Activated CD4-positive, CD25-positive, alpha-beta regulatory T cell treated with anti-CD3 and anti-CD28 coated beads, Interleukin-2, amount 50 U/mL, for 16 hours (primary cell): ENCODE results near the gene PCDHGA2.
"Not testable (repeated sequence)": the region's sequence is repeated elsewhere in the genome, so short reads cannot be mapped to it uniquely, and the experiment has no call there.

Experiments used
- DNase-seq: peaks from one replicate; pipeline ENCODE4 v3.0.0-alpha.2; 2020; ENCODE audit warnings: low read depth, low spot score

Gene PCDHGA2

DNA sequence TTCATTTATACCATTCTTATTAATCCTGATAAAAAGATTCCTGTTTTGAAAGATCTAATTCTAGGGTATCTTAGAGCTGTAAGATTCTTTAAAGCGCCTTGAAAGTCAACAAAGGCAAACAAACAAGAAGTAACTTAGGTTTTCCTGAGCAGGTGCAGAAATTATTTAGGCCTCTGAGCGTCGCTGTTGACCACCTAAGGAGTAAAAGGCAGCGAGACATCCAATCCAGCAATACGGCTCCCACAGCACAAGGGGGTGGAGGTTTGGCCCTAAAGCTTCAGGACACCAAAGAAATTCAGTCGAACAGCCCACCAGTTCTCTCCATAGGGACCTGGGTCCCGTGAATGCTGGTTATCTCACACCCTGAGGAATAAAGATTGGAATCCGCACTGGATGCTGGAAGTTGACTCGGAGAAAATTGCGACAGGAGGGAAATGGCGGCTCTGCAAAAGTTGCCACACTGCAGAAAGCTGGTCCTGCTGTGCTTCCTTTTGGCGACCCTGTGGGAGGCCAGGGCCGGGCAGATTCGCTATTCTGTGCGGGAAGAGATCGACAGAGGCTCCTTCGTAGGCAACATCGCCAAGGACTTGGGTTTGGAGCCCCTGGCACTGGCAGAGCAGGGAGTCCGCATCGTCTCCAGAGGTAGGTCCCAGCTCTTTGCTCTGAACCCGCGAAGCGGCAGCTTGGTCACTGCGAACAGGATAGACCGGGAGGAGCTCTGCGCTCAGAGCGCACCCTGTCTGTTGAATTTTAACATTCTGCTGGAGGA, at the start of gene PCDHGA2:
Gene PCDHGA2 (plus strand): TSS at position 223 of the 769 bp plus-strand sequence.
- no peak for DNase-seq

DNA sequence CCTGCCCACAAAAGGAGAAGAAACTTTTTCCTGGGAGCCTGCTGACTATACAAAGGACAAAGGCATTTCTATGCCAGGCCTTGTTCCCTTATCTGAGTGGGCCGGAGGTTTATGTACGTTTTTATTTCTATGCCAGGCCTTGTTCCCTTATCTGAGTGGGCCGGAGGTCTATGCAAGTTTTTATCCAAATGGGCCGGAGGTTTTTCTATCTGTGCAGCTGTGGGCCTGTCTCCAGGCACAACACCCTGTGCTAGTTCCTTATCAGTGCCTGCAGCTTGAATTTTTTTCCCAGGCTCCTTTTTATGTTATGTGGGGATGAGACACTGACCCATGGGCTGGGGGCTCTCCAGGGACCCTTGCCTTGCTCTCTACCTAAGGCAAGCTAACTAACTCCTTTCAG, 40.2 kb upstream of the PCDHGA2 start:
- no peak for DNase-seq

DNA sequence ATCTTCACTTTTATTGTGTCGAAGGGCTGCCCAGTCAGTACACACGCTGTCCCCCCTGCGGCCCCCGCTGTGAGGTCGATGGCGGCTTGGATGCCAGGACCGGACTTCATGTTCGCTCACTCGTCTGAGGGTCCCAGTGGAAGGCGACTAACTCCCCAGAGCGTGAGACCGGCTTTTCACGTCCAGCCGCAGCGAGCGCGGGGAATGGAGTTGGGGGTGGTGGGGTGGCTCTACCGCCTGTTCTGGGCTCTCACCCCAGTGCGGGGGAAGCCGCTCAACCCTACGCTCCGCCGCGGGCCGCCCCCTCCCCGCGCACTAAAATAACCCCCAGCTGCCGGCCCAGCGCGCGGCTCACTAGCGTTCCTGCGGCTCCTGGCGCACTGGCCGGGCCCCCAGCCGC, 34.8 kb upstream of the PCDHGA2 start, which contains the start of gene SLC25A2:
Gene SLC25A2 (minus strand): TSS at position 294 of the 400 bp plus-strand sequence. CDS start 184 bp downstream, at position 110.
- no peak for DNase-seq

GRCh38 chr5:141306630-141307029, 31.9 kb upstream of the PCDHGA2 start:
- no peak for DNase-seq

DNA sequence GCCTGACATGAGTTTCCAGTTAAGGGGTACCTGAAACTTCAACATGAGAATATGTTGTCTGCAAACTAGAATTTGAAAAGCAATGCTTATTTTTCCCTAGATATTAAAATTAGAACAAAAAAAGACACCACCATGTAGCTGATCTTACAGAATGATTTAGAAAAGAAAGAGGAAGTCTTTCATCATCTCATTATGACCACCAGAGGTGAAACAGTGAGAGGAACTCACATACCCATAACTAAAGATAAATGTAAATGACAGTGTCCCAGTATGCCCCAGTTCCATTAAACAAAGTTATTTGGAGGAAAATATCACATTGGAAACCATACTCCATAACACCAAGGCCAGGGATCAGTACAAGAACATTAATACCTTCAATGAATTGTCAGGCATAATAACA, 24.8 kb upstream of the PCDHGA2 start:
- no peak for DNase-seq

DNA sequence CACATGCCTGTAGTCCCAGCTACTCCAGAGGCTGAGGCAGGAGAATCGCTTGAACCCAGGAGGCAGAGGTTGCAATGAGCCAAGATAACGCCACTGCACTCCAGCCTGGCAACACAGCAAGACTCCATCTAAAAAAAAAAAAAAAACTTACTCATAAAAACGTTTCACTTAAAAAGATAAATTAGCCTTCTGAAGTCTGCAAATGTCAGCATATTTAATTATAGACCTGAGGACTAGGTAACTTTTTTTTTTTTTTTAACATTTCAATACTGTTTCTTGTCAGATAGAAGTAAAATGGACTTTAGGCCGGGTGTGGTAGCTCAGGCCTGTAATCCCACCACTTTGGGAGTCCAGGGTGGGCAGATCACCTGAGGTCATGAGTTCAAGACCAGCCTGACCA, 21.6 kb upstream of the PCDHGA2 start:
- not testable (repeated sequence) for DNase-seq

- no peak for DNase-seq
Observed at GRCh38 chr5:141319202-141319601, 19.4 kb upstream of the PCDHGA2 start.

DNA sequence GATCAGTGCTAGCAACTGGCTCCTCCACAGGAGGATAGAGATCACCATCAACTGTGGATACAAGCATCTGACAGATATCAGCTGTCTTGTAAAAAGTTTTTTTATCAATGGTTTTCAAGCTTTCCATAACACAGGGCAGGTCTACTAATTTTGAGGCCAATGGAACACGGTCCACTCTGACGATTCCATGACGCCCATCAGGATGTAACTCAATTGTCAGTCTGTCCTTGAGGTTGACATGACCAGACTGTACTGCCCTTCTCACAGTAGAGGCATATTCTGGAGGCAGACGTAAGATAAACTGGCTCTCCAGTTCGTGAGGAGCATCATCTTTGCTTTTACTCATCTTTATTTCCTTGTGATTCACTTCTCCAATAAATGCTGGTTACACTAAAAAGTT, 18.9 kb upstream of the PCDHGA2 start:
- no peak for DNase-seq

- peak; percentile 85 for DNase-seq
Observed at GRCh38 chr5:141320225-141321169, 18.1 kb upstream of the PCDHGA2 start, which contains the start of gene TAF7. TAF7 (minus strand) TSS chr5:141320784; CDS start chr5:141320044, 740 bp downstream.

- DNase-seq: no peak
Observed at GRCh38 chr5:141322261-141322660, 16.3 kb upstream of the PCDHGA2 start.

- peak; percentile 34 for DNase-seq
Observed at GRCh38 chr5:141326088-141326854, 12.3 kb upstream of the PCDHGA2 start.

DNA sequence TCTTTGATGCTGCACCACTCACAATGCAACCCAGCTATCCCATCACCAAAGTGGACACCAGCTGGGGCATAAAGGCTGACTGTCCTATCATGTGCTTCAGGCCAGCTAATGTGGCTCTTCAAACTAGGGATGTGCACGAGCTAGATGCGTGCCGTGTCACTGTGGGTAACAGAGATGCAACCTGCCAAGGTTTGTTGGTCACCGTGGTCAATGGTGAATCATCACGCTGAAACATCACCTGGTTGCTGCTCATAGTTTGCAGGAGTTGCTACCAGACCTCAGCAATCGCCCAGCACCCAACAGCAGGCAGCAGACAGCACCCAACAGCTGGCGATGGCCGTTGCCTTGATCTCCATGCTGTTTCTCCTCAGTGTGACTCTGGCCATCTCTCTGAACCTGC, 10.3 kb upstream of the PCDHGA2 start:
- DNase-seq: no peak

DNA sequence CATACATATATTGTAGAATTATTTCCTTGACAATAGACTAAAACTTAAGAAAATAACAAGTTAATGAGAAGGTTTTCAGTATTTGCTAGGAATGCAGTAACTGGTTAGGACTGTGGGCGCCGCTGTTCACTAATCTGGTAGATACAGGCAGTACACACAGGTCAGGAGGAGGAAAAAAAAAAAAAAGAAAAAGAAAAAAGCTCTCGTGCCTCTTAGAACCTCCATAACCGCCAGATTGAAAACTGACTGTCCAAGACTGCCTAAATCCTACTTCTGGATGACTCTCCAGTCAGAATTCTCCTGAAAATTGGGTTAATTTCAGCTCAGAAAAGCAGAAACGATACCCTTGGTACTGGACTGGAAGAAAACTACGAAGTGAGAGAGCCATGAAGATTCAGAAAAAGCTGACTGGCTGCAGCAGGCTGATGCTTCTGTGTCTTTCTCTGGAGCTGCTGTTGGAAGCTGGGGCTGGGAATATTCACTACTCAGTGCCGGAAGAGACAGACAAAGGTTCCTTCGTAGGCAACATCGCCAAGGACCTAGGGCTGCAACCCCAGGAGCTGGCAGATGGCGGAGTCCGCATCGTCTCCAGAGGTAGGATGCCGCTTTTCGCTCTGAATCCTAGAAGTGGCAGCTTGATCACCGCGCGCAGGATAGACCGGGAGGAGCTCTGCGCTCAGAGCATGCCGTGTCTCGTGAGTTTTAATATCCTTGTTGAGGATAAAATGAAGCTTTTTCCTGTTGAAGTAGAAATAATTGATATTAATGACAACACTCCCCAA, 8.1 kb upstream of the PCDHGA2 start, which contains the start of gene PCDHGA1:
Gene PCDHGA1 (plus strand): TSS at position 216 of the 782 bp plus-strand sequence.
- no peak for DNase-seq

GRCh38 chr5:141332571-141332970, 6.0 kb upstream of the PCDHGA2 start:
- DNase-seq: not testable (repeated sequence)

GRCh38 chr5:141340781-141341354, 2.3 kb downstream of the PCDHGA2 start:
- DNase-seq: not testable (repeated sequence)

DNA sequence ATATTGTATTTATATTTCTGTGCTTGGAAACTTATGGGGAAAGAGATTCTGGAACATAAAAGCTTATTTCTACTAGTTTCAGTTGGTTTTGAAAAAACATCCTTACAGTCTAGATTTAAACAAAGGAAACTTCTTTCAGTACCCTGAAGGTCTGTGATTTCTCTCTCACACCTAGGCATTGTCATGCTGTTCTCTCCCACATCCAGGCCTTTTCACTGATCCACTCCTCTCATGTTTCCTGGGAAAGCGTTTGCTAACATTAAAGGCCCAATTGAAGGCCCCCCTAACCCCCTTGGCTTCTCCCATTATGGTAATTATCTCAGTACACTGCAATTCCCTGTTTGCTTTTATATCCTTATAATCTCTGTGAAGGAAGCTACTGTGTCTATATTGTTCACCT, 4.2 kb downstream of the PCDHGA2 start:
- no peak for DNase-seq

GRCh38 chr5:141343242-141343952, 4.8 kb downstream of the PCDHGA2 start, which contains the start of gene PCDHGA3:
PCDHGA3 (plus strand) TSS chr5:141343829; CDS start chr5:141344034, 205 bp downstream.
- DNase-seq: no peak

DNA sequence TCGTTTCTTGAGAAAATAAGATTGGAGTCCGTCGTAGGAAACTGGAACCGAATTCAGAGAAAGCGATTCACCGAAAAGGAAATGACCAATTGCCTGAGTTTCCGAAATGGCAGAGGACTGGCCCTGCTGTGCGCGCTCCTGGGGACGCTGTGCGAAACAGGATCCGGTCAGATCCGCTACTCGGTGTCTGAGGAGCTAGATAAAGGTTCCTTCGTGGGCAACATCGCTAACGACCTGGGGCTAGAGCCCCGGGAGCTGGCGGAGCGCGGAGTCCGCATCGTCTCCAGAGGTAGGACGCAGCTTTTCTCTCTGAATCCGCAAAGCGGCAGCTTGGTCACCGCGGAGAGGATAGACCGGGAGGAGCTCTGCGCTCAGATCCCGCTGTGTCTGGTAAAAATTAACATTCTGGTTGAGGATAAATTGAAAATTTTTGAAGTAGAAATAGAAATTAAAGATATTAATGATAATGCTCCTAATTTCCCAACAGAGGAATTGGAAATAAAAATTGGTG, 5.4 kb downstream of the PCDHGA2 start:
- no peak for DNase-seq

GRCh38 chr5:141345327-141345726, 6.8 kb downstream of the PCDHGA2 start:
- DNase-seq: no peak
